Fibroblast of lung (primary cell): ENCODE data around the gene PTP4A2. TPM values are rescaled to one million over a fixed set of nuclear protein-coding genes. Genes with fewer than 3 reads are reported as not detected.

ENCODE experiments used
- DNase-seq, 2 donors: peaks; one replicate each; pipeline versions ENCODE4 v3.0.0 to v3.0.0-alpha.2; 2010; ENCODE audit warnings: low read depth in 2 of 2
- H2AFZ ChIP-seq: 2 replicates; pipeline ENCODE4 v1.5.1; 2012; ENCODE audit warnings: low read length, control low read depth, inconsistent platforms
- H3K27ac ChIP-seq: 2 replicates; pipeline ENCODE4 v1.5.1; 2011; ENCODE audit warnings: low read length, control low read depth; ENCODE audit not compliant: insufficient read depth
- H3K27me3 ChIP-seq: 2 replicates; pipeline ENCODE4 v1.5.1; 2011; ENCODE audit warnings: mild to moderate bottlenecking, low read length; ENCODE audit not compliant: control insufficient read depth, insufficient read depth
- H3K36me3 ChIP-seq: 2 replicates; pipeline ENCODE4 v1.5.1; 2011; ENCODE audit warnings: low read length; ENCODE audit not compliant: control insufficient read depth, insufficient read depth
- H3K4me1 ChIP-seq: 2 replicates; pipeline ENCODE4 v1.5.1; 2011; ENCODE audit warnings: low read length; ENCODE audit not compliant: control insufficient read depth, insufficient read depth; ENCODE audit errors: extremely low read depth
- H3K4me2 ChIP-seq: 2 replicates; pipeline ENCODE4 v1.5.1; 2011; ENCODE audit warnings: low read length, control low read depth; ENCODE audit not compliant: insufficient read depth; ENCODE audit errors: extremely low read depth
- H3K4me3 ChIP-seq, 4 experiments: fragments of 200-600 bp in 1 of 4; sonication (generic) in 1 of 4; replicated peaks in 1 of 4; 2 replicates each; pipeline ENCODE4 v1.5.1; 2011 to 2016; ENCODE audit warnings: low read length in 4 of 4, low read depth in 3 of 4, mild to moderate bottlenecking in 3 of 4, control low read depth in 2 of 4, inconsistent platforms in 1 of 4, mixed read lengths in 1 of 4; ENCODE audit not compliant: insufficient read depth in 1 of 4; ENCODE audit errors: control extremely low read depth in 1 of 4
- H3K79me2 ChIP-seq: 2 replicates; pipeline ENCODE4 v1.5.1; 2012; ENCODE audit warnings: mild to moderate bottlenecking, low read length, inconsistent platforms; ENCODE audit not compliant: control insufficient read depth, insufficient read depth
- H3K9ac ChIP-seq: 2 replicates; pipeline ENCODE4 v1.5.1; 2011; ENCODE audit warnings: mild to moderate bottlenecking, low read length, control low read depth; ENCODE audit not compliant: insufficient read depth
- H3K9me3 ChIP-seq: 2 replicates; pipeline ENCODE4 v1.5.1; 2012; ENCODE audit warnings: low read depth, low read length; ENCODE audit not compliant: control insufficient read depth, insufficient read depth
- H4K20me1 ChIP-seq: 2 replicates; pipeline ENCODE4 v1.5.1; 2011; ENCODE audit warnings: low read length; ENCODE audit not compliant: control insufficient read depth, insufficient read depth; ENCODE audit errors: extremely low read depth
- EZH2 ChIP-seq: IDR thresholded peaks from 2 replicates; pipeline ENCODE4 v1.5.1; 2012; ENCODE audit warnings: low read length, control low read depth, mild to moderate bottlenecking; ENCODE audit errors: missing control alignments
- polyA plus RNA-seq, 2 donors: library from polyadenylated mRNA; depleted of rRNA in 1 of 2; stranded (reverse) in 1 of 2; unstranded in 1 of 2; fragments of >200 nt; gene quantifications; 2 replicates each; pipeline ENCODE4 v1.2.1, GENCODE V29; 2011 to 2012; ENCODE audit warnings: missing spikeins in 1 of 2
- total RNA-seq: library from RNA; depleted of rRNA; stranded (reverse); fragments of >200 nt; gene quantifications from 2 replicates; pipeline ENCODE4 v1.2.1, GENCODE V29; 2014
- TF ChIP-seq, protein P1 (sequence below), 2 donors: IDR thresholded peaks in 1 of 2; conservative IDR thresholded peaks in 1 of 2; 1 replicate in 1 of 2; 2 replicates in 1 of 2; pipeline ENCODE4 v1.5.1; 2011 to 2012; ENCODE audit warnings: low read length in 2 of 2, control low read depth in 1 of 2, inconsistent platforms in 1 of 2, low read depth in 1 of 2, mild to moderate bottlenecking in 1 of 2

PTP4A2 gene
- total and polyA plus RNA-seq, 2 donors (not counting 1 experiment from before 2014, with no cell fraction given) = 366 to 429 TPM

DNA sequence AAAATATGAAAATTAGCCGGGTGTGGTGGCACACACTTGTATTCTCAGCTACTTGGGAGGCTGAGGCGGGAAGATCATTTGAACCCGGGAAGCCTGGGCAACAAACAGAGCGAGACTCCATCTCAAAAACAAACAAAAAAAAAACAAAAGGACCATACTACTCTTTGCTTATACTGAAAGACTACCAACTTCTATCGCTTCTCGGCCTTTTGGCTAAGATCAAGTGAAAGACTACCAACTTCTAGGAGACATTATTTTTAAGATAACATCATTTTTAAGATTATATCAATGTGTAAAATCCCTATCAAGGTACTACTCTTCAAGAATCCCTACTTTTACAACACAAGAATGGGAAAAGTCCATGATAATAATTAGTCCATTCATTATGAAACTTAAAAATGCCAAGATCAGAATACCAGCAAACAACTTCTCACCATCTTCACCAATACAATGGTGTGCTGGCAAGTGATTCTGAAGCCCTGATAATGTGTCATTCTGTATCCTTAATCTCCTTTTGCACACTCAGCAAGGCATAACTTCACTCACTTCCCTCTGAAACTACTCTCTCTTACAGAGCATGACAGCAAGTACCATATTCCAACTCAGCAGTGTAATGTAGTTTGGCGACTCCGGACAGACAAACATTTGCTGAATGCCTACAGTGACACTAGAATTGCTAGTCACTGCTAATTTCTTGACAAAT, 1.7 kb downstream of the PTP4A2 start:
- Histone ChIP-seq H2AFZ (no peak overlapping the region), H3K9me3 (no peaks in the 10 kb centered on the region), H3K4me1 (peaks cover 27% of the 10 kb centered on the region), H3K4me3 (peak overlapping the region; percentile 46 to 97 (median 80)), H3K4me2 (peak overlapping the region; percentile 98), H3K27me3 (no peaks in the 10 kb centered on the region), H3K27ac (peak overlapping the region; percentile 96), H3K9ac (peak overlapping the region; percentile 84), H3K79me2 (peaks cover 62% of the 10 kb centered on the region), H3K36me3 (no peaks in the 10 kb centered on the region), H4K20me1 (peaks cover 11% of the 10 kb centered on the region)
- peak; percentile 11 to 43 for DNase-seq
- TF ChIP-seq, protein P1, sequence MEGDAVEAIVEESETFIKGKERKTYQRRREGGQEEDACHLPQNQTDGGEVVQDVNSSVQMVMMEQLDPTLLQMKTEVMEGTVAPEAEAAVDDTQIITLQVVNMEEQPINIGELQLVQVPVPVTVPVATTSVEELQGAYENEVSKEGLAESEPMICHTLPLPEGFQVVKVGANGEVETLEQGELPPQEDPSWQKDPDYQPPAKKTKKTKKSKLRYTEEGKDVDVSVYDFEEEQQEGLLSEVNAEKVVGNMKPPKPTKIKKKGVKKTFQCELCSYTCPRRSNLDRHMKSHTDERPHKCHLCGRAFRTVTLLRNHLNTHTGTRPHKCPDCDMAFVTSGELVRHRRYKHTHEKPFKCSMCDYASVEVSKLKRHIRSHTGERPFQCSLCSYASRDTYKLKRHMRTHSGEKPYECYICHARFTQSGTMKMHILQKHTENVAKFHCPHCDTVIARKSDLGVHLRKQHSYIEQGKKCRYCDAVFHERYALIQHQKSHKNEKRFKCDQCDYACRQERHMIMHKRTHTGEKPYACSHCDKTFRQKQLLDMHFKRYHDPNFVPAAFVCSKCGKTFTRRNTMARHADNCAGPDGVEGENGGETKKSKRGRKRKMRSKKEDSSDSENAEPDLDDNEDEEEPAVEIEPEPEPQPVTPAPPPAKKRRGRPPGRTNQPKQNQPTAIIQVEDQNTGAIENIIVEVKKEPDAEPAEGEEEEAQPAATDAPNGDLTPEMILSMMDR (conservative IDR thresholded peaks at IDR 0.05 in 1 of 2, IDR thresholded peaks at IDR 0.05 in 1 of 2; ENCODE audit: low read depth in 1 of 2, low read length in 2 of 2) = no peak
- TF ChIP-seq EZH2 = no peak

DNA sequence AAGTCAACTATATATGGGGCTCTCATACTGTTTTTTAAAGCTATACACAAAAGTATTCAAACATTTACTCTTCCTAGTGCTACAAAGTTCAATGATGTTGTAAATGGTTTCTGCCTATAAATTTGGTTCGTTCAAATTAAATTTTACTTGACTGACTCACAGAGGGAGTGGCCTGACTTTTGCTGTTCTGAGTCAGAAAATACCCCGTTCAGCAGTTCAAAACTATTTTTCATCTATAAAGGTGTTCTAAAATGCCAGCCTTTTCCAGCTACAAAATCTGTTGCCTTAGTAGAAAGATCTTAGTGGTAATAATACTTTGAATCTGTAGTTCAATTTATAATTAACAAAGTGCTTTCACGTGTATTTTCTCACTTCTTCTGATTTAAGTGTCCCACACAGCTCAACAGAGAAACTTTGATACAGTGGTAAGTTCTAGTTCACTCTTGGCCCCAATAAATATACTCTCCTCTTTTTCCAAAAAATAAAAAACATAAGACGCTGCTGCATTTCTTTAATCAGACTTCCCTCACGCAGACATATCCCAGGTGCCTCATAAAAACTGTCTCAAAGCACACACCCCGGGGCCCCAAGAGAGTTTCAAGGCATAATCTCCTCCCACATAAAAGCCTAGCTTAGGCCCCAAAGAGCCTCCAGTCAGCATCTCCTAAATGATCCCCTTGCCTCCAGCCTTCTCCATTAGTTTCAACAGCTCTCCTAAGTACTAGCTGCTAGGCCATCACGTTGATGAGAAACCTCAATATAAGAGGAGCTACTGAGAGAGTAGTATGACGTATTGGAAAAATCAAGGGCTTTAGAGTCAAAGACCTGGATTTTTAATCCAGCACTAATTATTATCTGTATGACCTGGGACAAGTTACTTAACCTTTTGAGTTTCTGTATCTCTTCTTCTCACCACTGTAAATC, 3.2 kb downstream of the PTP4A2 start:
- DNase-seq = peak; percentile 67 to 79
- Histone ChIP-seq H3K36me3 (no peaks in the 10 kb centered on the region), H3K4me1 (peaks cover 33% of the 10 kb centered on the region), H3K9me3 (no peaks in the 10 kb centered on the region), H3K27ac (peak overlapping the region; percentile 70), H3K9ac (peak overlapping the region; percentile 8), H3K4me3 (peak overlapping the region; percentile 22 to 93 (median 53)), H3K27me3 (no peaks in the 10 kb centered on the region), H4K20me1 (peaks cover 11% of the 10 kb centered on the region), H3K79me2 (peaks cover 76% of the 10 kb centered on the region), H2AFZ (no peak overlapping the region), H3K4me2 (peak overlapping the region; percentile 92)
- TF ChIP-seq EZH2 = no peak
- TF ChIP-seq, protein P1 (conservative IDR thresholded peaks at IDR 0.05 in 1 of 2, IDR thresholded peaks at IDR 0.05 in 1 of 2; ENCODE audit: low read depth in 1 of 2, low read length in 2 of 2) = no peak
